Transverse colon (tissue), 4 donors: ENCODE results near the gene VPS11. TPM values are rescaled to one million over a fixed set of nuclear protein-coding genes. Genes with fewer than 3 reads are reported as not detected.

Experiments used
- DNase-seq: peaks from one replicate; pipeline ENCODE4 v3.0.0-alpha.2; 2019
- H3K27ac ChIP-seq, 4 donors: fragments of 200-600 bp; sonication (generic); 2 replicates each; pipeline ENCODE4 v1.5.1; 2016 to 2018; ENCODE audit warnings: inconsistent platforms in 4 of 4
- H3K27me3 ChIP-seq: fragments of 200-600 bp; sonication (generic); 2 replicates; pipeline ENCODE4 v1.5.1; 2017; ENCODE audit warnings: inconsistent platforms
- H3K36me3 ChIP-seq, 4 donors: fragments of 200-600 bp; sonication (generic); 2 replicates each; pipeline ENCODE4 v1.5.1; 2017 to 2019; ENCODE audit warnings: inconsistent platforms in 4 of 4
- H3K4me1 ChIP-seq, 4 donors: fragments of 200-600 bp; sonication (generic); 2 replicates each; pipeline ENCODE4 v1.5.1; 2017 to 2020; ENCODE audit warnings: inconsistent platforms in 4 of 4
- H3K4me3 ChIP-seq, 4 donors: fragments of 200-600 bp; sonication (generic); 1 replicate in 1 of 4; 2 replicates in 3 of 4; pipeline versions ENCODE4 v1.5.1 to v1.6.1; 2017 to 2019; ENCODE audit warnings: inconsistent platforms in 4 of 4
- H3K9me3 ChIP-seq, 2 donors: fragments of 200-600 bp; sonication (generic); 2 replicates each; pipeline ENCODE4 v1.5.1; 2017 to 2019; ENCODE audit warnings: inconsistent platforms in 2 of 2
- EP300 ChIP-seq: sonication (generic); formaldehyde crosslinking; IDR thresholded peaks from one replicate; pipeline ENCODE4 v1.6.1; 2017; ENCODE audit warnings: antibody characterized with exemption, low read depth
- POLR2A ChIP-seq: fragments of 450-650 bp; IDR thresholded peaks from one replicate; pipeline ENCODE4 v1.6.1; 2016; ENCODE audit warnings: antibody characterized with exemption, mild to moderate bottlenecking, moderate library complexity
- POLR2AphosphoS5 ChIP-seq, 3 donors: sonication (generic); formaldehyde crosslinking; IDR thresholded peaks; one replicate each; pipeline ENCODE4 v1.6.1; 2016; ENCODE audit warnings: antibody characterized with exemption in 3 of 3
- WGBS, 2 donors: methylation state at CpG; one replicate each; pipeline ENCODE4 v1.1.5; 2018; ENCODE audit warnings: low coverage in 1 of 2; 5-methylcytosine and 5-hydroxymethylcytosine counted together
- in situ Hi-C, 4 donors: fragments of 200-750 bp; cut with MboI; loops; one replicate each; pipeline versions ENCODE4 v1.15.0 to v1.15.1; 2017; ENCODE audit warnings: low sequenced_read_pairs in 3 of 4, low pct_ligation_motif_present in 1 of 4, low pct_unique_long_range_greater_than_20kb in 1 of 4
- intact Hi-C: fragments of 100-400 bp; cut with DNase I; formaldehyde crosslinking; loops from one replicate; pipeline ENCODE4 v1.15.1; 2023; ENCODE audit warnings: low total_unique reads
- total RNA-seq, 4 donors: library from RNA; depleted of rRNA; stranded (reverse); fragments of >200 nt; gene quantifications; one replicate each; pipeline ENCODE4 v1.1.0, GENCODE V29; 2016
- TF ChIP-seq, protein P1 (sequence below), 5 experiments: fragments of 200-600 bp in 3 of 5; fragments of 450-650 bp in 2 of 5; sonication (generic) in 3 of 5; IDR thresholded peaks; 1 replicate in 2 of 5; 2 replicates in 3 of 5; pipeline ENCODE4 v1.5.1; 2016 to 2017; ENCODE audit warnings: antibody characterized with exemption in 5 of 5, inconsistent platforms in 3 of 5, mild to moderate bottlenecking in 2 of 5, moderate library complexity in 1 of 5

VPS11 gene
- total RNA-seq, 4 donors from 2014 or later = 19.8 to 122 (median 31.2) TPM

DNA sequence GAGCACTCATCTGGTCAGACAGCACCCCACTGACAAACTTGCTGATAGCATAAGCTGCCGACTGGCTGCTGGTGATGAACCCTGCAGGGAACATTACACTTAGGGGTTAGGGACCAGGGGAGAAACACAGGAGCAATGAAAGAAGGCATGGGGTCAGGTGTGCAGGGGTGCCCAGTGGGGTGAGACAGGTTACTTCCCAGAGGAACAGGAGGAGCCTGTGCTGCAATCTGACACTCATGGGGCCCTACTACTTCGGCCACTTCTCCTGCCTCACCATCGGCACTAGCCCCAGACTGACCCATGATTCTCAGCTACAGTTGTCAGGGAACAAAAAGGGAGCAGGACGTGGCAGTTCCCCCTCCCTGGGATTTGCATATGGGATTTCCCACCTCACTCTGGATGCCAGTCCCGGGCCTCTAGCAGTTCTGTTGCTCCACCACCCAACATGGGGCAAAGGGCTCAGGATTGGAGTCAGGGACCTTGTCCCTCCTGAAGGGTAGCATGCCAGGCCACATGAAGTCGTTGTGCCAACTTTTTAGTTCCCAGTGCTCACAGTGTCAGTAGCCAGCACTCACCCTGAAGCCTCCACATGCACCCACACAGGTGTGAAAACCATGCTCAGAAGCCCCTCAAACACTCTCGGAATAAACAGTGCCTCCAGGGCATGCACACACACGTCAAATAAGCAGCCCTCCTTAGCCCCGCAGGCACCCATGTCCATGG, 39.1 kb upstream of the VPS11 start:
- intact Hi-C loops = no loop called here
- peak overlapping the region in 2 of 4 donors; percentile 70 to 82 for H3K4me3 ChIP-seq
- peaks cover 0 to 10% (median 0%) of the 10 kb centered on the region in 4 donors for H3K36me3 ChIP-seq
- peak overlapping the region; percentile 85 to 92 (median 88) for H3K27ac ChIP-seq
- 0 to 48% methylated on average over 1 to 9 of the region's 9 CpGs for WGBS, 2 donors
- H3K9me3 ChIP-seq = no peaks in the 10 kb centered on the region
- no peak for DNase-seq
- peaks cover 7 to 52% (median 35%) of the 10 kb centered on the region in 4 donors for H3K4me1 ChIP-seq
- H3K27me3 ChIP-seq = no peaks in the 10 kb centered on the region
- no peak for TF ChIP-seq POLR2AphosphoS5 (IDR thresholded peaks at IDR 0.05)
- TF ChIP-seq POLR2A = no peak
- no peak for TF ChIP-seq EP300
- in situ Hi-C loops = no loop called here

DNA sequence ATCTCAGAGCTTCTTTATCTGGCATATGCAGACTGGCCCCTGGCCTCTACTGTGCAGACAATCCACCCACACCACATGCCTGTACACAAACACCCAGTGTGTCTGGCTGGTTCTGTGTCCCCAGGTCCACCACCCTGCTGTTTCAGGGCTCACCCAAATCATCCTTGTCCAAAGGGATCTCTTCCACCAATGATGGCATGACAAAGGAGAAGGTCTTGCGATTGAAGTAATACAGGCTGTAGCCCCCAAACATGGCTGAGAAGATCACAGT, 38.6 kb upstream of the VPS11 start:
- no peak for DNase-seq
- 31% methylated on average over 1 of the region's 1 CpG; no CpG with 5 or more reads in 1 of the 2 donors for WGBS, 2 donors
- H3K27ac ChIP-seq = peak overlapping the region; percentile 85 to 92 (median 88)
- TF ChIP-seq, protein P1, sequence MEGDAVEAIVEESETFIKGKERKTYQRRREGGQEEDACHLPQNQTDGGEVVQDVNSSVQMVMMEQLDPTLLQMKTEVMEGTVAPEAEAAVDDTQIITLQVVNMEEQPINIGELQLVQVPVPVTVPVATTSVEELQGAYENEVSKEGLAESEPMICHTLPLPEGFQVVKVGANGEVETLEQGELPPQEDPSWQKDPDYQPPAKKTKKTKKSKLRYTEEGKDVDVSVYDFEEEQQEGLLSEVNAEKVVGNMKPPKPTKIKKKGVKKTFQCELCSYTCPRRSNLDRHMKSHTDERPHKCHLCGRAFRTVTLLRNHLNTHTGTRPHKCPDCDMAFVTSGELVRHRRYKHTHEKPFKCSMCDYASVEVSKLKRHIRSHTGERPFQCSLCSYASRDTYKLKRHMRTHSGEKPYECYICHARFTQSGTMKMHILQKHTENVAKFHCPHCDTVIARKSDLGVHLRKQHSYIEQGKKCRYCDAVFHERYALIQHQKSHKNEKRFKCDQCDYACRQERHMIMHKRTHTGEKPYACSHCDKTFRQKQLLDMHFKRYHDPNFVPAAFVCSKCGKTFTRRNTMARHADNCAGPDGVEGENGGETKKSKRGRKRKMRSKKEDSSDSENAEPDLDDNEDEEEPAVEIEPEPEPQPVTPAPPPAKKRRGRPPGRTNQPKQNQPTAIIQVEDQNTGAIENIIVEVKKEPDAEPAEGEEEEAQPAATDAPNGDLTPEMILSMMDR (IDR thresholded peaks at IDR 0.05) = no peak
- TF ChIP-seq POLR2A = no peak
- no peak for TF ChIP-seq POLR2AphosphoS5 (IDR thresholded peaks at IDR 0.05)
- H3K9me3 ChIP-seq = no peaks in the 10 kb centered on the region
- in situ Hi-C loops = no loop called here
- H3K4me1 ChIP-seq = peaks cover 7 to 52% (median 35%) of the 10 kb centered on the region in 4 donors
- peaks cover 0 to 10% (median 0%) of the 10 kb centered on the region in 4 donors for H3K36me3 ChIP-seq
- peak overlapping the region in 2 of 4 donors; percentile 70 to 82 for H3K4me3 ChIP-seq
- H3K27me3 ChIP-seq = no peaks in the 10 kb centered on the region
- intact Hi-C loops = no loop called here

DNA sequence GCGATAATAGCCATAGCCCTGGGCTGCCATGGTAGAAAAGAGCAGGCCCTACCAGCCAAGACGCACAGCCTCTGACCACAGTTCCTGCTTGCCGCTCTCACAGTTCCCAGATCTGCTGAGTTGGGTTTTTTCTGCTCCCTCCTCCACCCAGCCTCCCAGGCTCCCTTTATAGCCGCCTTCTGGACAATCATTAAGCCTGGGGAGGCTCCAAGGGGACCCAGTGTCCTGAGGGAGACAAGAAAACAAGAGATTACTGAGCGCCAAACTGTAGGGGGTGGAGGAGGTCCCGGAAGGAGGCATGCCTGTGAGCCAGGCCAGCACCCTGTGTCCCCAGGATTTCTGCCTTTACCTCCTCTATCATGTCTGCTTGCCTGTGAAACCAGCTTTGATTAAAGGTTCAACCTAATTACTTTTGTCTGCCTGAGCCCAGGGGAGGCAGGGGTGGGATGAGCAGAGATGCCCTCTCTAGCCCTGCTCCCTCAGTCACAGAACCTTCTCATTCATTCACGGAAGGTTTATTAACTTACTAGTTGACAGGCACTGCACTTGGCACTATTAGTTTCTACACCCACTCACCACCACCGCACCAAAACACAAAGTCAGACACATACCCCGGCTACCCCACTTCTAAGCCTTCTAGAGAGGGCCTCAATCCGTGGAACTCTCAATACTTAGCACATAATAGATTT, 38.1 kb upstream of the VPS11 start:
- TF ChIP-seq, protein P1 (IDR thresholded peaks at IDR 0.05) = no peak
- TF ChIP-seq POLR2AphosphoS5 (IDR thresholded peaks at IDR 0.05) (peak; percentile 75 to 78 (median 77)), POLR2A (peak; percentile 81), EP300 (no peak)
- H3K27ac ChIP-seq = peak overlapping the region; percentile 85 to 92 (median 88)
- whole genome bisulfite sequencing, 2 donors = 31 to 35% methylated on average over 3 to 10 of the region's 10 CpGs
- peak; percentile 87 for DNase-seq
- no peaks in the 10 kb centered on the region for H3K9me3 ChIP-seq
- intact Hi-C loops (no loop called here), in situ Hi-C loops (no loop called here)
- H3K27me3 ChIP-seq = no peaks in the 10 kb centered on the region
- peaks cover 7 to 47% (median 33%) of the 10 kb centered on the region in 4 donors for H3K4me1 ChIP-seq
- H3K4me3 ChIP-seq = peak overlapping the region in 3 of 4 donors; percentile 67 to 82 (median 70)
- H3K36me3 ChIP-seq = peaks cover 0 to 7% (median 0%) of the 10 kb centered on the region in 4 donors

DNA sequence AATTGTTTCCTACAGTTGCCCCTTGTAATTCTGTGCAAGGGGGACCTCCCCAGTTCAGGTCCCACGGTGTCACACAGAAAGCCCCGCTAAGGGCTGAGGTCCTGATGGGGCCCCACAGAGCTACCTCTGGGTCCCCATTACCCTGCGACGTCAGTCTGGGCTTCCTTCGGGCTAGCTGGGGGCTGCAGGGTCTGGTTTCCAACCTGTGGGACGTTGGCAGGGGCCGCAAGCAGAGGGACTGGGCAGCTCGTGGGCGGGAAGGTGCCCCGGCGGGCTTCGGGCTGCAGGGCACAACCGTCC, 37.6 kb upstream of the VPS11 start:
- in situ Hi-C loops = no loop called here
- no peak for DNase-seq
- Histone ChIP-seq H3K9me3 (no peaks in the 10 kb centered on the region), H3K36me3 (peaks cover 0 to 2% (median 0%) of the 10 kb centered on the region in 4 donors), H3K27me3 (no peaks in the 10 kb centered on the region), H3K27ac (peak overlapping the region; percentile 85 to 92 (median 88)), H3K4me1 (peaks cover 7 to 43% (median 31%) of the 10 kb centered on the region in 4 donors), H3K4me3 (peak overlapping the region; percentile 48 to 82 (median 68))
- TF ChIP-seq EP300 = no peak
- TF ChIP-seq POLR2A = no peak
- no peak for TF ChIP-seq POLR2AphosphoS5 (IDR thresholded peaks at IDR 0.05)
- TF ChIP-seq, protein P1 (IDR thresholded peaks at IDR 0.05) = no peak
- intact Hi-C loops = no loop called here
- 11% methylated on average over 4 of the region's 13 CpGs; no CpG with 5 or more reads in 1 of the 2 donors for WGBS, 2 donors
